Stimulated activated CD4-positive, alpha-beta T cell treated with anti-CD3 and anti-CD28 coated beads, TNF-alpha, amount 100 ng/mL, for 1 hour (primary cell): Measurements from ENCODE around the gene UBE2D3.

Experiments used
- DNase-seq, 3 donors: peaks; one replicate each; pipeline ENCODE4 v3.0.0-alpha.2; 2020; ENCODE audit warnings: low read depth in 3 of 3, low spot score in 1 of 3

The UBE2D3 gene

DNA sequence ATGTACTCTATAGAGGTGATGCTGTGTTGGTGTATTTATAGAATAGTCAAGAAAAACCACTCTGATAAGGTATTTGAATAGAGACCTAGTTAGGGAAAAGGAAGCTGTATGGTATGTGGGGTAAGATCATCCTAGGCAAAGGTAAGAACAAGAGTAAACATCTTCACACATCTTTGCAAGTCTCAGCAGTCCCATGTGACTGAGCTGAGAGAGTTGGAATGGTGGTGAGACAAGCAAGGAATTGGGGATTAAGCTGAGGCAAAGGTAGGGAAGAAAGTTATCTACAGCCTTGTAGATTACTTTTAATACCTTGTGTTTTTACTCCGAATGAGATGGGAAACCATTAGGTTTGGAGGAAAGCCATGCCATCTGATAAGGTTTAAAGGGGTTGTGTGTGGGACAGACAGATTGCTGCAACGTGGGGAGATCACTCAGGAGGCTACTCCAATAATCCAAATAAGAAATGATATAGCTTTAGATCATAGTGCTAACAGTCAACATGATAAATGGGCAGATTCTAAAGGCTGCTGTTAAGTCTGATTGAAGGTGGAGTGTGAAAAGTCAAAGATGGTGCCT is 34.9 kb downstream of the UBE2D3 start:
- no peak for DNase-seq

DNA sequence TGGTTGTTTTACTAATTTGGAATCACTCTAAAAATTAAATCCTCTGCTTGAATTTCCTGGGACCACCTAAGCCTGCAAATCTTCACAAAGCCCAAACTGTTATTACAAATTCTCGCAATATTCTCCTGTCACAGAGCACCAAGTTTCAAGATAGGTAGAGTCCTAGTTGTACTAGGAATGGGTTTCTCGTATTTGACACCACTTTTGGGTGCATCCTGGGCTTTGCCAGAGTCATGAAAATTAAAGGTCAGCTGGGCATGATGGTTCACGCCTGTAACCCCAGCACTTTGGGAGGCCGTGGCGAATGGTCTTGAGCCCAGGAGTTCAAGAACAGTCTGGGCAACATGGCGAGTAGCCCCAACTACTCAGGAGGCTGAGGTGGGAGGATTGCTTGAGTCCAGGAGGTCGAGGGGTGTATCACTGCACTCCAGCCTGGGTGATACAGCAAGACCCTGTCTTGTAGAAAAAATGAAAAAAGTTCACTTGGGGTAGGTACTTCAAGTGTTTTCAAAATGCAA is 36.0 kb downstream of the UBE2D3 start:
- no peak for DNase-seq

DNA sequence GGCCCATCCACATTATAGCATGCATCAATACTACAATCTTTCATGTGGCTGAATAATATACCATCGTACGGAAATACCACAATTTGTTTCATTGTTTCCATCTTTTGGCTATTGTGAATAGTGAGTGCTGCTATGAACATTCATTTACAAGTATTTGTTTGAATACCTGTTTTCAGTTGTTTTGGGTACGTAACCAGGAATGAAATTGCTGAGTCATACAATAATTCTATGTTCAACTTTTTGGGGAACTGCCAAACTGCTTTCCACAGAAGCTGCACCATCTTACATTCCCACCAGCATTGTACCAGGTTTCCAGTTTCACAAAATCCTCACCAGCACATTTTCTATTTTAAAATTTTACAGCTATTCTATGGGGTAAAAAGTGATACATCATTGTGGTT is 38.0 kb downstream of the UBE2D3 start:
- DNase-seq = no peak

DNA sequence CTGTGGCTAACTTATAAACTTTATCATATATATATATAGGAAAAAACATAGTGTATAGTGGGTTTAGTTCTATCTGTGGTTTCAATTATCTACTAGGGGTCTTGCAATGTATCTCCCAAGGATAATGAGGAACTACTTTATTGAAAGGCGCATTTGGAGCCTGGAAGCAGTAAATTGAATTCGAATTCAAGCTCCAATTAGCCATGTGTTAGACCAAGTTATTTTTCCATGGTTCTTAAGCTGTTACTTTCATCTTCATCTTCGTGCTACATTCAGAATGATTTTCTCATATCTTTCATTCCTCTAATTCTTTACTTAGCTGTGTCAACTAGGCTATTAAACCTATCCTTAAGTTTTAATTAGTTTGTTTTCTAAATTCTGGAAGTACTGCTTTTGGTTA is 39.4 kb downstream of the UBE2D3 start:
- DNase-seq = no peak

DNA sequence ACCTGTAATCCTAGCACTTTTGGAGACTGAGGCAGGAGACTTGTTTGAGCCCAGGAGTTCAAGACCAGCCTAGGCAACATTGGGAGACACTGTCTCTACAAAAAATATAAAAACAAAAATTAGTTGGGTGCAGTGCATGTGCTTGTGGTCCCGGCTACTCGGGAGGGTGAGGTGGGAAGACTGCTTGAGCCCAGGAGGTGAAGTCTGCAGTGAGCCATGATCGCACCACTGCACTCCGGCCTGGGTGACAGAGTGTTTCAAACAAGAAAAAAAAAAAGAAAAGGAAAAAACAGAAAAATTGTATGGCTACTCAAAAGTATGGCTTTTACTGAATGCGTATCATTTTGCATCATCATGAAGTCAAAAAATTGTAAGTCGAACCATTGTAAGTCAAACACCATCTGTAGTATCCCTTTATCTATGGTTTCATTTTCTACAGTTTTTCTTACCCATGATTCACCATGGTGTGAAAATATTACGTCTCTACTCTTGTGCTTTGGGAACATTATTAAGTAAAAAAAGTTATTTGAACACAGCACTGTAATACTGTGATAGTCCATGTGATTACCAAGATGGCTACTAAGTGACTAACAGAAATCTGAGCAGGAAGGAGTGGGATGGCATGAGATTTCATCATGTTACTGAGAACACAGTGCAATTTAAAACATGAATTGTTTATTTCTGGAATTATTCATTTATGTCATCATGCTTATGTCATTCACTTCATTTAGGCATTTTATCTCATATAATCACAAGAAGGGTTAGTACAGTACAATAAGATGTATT is 40.1 kb downstream of the UBE2D3 start:
- no peak for DNase-seq

DNA sequence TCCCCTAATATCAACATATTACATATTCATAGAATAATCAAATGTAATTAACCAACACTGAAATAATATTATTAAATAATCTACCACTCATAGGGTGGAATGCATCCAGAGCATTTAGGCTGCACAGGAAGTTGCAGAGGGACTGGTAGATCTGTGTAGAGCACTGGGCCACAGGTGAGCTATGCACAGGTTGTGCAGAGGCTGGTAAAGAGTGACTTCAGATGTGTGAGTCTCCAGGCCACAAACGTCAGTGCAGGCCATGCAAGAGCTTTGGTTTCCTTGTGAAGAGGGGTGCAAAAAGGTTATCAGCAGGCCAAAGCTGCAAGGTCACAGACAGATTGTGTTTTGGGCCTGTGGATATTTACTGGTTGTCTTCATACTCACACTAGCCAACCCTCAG is 41.1 kb downstream of the UBE2D3 start:
- no peak for DNase-seq

DNA sequence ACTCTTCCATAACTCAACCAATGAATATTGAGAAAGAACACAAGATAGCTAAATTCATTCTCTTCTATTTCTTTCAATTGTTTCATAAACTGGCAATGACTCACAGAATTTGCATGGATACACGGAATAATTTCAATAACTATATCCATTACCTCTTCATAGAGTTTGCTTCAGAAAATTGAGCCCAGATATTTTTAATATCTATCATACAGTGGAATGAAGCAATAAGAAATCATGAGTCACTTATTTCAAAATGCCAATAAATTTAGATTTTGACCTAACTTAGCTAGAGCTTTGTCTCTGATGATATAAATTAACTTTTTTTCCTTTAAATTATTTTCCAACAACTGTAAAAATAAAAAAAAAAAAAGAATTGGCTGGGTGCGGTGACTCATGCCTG is 44.3 kb downstream of the UBE2D3 start:
- DNase-seq = no peak

DNA sequence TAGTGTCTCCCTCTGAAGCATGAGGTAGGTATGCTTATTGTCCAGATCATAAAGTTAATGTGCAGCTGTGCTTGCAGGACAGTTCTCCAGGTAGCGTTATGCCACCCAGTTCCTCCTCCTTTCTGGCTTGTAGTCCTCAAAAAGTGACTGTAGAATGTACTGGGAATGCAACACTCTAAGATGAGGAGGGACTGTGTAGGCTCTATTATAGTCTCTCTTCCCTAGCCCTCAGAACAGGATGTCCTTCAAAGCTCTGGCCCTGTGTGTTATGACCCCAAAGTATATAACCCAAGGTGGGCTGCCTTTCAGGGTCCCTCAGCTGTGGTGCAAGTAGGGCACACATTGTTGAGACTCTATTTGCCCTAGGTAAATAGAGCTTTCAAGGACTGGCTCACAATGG is 45.8 kb downstream of the UBE2D3 start:
- no peak for DNase-seq

DNA sequence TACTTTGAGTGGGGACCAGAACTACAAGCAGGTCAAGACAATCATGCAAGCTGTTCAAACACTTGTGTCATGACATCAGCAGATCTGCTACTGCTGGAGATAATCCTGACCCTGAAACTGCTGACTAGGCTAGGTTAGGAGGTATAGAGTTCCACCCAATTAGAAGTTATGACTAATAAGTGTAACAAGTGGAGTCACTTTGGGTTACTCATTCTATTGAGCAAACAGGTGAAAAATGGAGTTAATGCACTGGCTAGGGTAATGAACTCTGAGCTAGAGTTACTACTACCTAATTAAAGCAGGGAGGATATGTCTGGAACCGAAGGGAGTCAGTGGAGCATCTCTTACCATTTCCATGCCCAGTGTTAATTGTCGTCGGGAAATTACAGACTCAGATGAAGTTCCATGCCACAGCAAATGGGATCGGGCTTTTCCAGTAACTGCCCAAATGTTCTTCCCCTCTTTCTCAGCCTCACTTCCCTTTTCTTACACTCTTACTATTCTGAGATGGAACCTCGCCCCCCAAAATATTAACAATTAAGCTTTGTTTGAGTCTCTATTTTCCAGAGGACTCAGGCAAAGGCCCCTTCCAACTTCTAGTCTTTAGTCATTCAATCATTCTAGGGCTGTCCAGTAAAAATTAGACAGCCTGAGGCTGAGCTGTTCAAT is 46.7 kb downstream of the UBE2D3 start:
- no peak for DNase-seq

DNA sequence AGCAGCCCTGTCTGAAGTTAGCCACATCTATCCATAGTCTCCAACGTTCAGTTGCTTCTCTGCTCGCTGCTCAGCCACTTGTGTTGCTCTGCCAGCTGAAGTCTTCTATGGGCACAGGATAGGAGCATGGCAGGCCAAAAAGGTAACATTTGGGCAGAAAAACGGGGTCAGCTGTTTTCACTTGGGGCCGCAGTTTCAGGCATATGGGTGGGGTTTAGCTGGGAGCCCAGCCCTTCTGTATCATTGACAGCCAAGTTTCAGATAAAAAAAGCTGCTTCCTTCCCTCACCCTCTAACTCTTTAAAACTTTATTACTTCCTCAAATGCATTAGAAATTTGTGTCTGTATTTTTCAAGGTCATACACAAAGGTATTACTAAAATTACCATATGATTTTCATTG is 48.1 kb downstream of the UBE2D3 start:
- DNase-seq = no peak

DNA sequence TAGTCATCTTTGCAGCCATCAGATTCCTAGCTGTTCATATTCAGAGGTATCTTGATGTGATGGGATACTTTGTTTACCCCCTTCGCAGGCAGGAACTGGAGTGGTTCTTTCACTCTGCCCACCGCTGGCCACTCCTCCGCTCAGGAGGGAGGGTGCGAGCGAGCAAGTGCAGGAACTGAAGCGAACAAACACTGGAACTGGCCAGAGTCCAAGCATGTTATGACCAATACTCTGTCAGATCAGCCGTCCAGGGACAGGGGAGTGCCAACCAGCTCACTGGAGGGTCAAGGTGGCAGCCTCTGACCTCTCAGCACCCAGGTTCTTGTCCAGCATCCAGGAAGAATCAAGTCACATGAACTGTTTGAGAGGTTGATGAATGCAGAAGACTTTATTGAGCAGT is 48.6 kb downstream of the UBE2D3 start:
- DNase-seq = no peak

DNA sequence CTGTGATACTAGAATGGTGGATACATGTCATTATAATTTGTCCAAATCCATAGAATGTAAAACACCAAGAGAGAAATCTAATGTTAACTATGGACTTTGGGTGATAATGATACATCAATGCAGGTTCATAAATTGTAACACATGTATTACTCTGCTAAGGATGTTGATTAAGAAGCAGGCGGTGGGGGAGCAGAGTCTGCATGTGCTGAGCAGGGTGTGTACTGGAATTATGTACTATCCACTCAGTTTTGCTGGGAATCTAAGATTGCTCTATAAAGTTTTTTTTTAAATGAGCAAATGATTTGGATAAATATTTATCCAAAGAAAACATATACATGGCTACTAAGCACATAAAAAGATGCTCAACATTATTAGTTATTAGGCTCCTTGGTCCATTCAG is 51.5 kb downstream of the UBE2D3 start:
- no peak for DNase-seq

DNA sequence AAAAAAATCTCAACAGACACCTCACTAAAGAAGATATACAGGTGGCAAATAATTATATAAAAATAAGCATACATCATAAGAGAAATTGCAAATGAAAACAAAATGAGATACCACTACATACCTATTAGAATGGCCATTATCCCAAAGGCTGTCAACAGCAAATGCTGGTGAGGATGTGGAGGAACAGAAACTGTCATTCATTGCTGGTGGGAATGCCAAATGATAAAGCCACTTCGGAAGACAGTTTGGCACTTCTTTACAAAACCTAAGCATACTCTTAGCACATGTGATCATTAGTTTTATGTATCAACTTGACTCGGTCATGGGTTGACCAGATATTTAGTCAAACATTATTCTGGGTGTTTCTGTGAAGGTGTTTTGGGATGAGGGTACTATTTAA is 53.1 kb downstream of the UBE2D3 start:
- no peak for DNase-seq

DNA sequence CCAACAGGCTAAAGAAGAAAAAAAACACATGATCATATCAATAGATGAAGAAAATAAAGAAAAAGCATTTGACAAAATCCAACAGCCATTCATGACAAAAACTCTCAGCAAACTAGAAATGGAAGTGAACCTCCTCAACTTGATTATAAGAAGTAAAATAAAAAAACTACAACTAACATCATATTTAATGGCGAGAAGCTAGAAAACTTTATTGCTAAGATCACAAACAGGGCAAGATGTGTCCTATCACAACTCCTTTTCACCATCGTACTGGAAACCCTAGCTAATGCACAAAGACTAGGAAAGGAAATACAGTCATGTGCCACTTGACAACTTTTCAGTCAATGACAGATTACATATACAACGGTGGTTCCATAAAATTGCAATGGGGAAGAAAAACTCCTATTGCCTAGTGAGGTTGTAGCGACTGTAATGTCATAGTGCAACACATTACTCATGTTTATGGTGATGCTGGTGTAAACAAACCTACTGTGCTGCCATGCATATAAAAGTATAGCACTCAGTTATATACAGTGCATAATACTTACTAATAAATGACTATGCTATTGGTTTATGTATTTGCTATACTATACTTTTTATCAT is 54.5 kb downstream of the UBE2D3 start:
- no peak for DNase-seq

DNA sequence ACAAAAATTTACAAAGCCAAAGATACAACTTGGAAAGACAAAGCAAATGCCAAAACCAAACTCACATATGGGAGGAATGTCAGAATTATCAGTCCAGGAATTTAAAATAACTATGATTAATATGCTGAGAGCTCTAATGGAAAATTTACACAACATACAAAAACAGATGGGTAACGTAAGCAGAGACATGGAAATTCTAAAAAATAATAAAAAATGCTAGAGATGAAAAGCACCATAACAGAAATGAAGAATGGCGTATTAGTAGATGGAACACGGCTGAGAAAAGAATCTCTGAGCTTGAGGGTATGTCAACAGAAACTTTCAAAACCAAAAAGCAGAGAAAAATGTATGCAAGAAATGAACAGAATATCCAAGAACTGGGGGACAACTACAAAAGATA is 62.5 kb downstream of the UBE2D3 start:
- DNase-seq = no peak

DNA sequence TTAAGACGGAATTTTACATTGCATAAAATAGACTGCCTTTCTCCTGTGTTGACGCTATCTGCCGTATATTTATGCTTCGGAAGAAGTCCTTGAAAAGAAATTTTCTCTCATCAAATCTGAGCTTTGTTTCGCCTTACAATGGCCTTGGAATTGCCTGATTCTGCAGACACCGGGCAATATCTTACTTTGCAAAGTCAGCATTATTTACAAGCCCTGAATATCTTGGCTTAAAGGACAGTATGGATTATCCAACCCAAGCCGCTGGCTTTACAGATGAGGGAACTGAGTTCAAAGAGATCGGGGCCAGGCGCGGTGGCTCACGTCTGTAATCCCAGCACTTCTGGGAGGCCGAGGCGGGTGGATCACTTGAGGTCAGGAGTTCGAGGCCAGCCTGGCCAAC is 65.4 kb downstream of the UBE2D3 start:
- DNase-seq = no peak

DNA sequence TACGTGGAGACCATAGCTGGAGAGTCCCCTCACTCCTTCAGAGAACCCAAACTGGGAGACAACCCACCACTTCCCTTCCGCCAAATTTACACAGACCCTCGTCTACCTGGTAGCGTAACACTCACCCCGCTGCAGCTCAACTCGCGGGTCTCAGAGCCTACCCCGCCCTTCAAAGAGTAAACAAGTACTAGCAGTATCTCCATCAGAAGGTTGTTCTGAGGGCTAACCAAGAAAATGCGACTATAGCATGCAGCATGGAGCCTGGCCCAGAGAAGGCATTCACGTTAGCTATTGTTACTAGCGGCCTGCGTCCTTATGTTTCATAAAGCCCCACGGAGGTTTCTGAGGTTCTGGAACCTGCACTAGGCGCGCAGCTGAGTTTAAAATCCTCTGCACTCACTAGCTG is 66.1 kb downstream of the UBE2D3 start:
- DNase-seq = no peak

DNA sequence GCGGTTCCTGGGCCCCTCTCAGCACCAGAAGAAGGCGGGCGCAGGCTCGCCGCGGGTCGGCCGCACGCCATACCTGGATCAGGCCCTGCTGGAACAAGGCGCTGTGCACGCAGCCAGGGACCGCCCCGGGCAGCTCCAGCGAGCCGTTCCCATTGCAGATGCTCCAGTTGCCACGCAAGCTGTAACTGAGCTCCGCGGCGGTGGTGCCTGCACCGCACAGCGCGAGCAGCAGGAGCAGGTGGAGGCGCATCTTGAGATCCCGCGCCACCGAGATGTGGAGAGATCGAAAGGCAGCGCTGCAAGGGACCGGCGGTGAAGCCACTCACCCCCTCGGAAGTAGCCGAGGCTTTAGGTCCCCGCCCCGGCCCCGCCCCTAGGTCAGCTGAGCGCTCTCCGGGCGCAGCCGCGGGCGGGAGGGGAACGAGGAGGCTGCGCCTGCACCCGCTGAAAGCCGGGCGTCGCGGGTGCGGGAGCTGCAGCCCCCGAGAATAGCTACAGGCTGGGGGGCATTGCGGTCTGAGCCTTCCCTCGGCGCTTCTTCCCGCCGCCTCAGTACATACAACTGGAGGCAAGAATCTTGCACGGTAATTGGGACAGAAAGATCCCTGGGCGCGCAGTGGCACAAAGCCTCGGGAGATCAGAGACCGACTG is 66.6 kb downstream of the UBE2D3 start, which contains the start of gene MANBA:
TSS of gene MANBA (minus strand) at position 324 of the 651 bp plus-strand sequence. CDS start at position 250, 74 bp downstream.
- DNase-seq = peak; percentile 47 to 75 (median 55)

DNA sequence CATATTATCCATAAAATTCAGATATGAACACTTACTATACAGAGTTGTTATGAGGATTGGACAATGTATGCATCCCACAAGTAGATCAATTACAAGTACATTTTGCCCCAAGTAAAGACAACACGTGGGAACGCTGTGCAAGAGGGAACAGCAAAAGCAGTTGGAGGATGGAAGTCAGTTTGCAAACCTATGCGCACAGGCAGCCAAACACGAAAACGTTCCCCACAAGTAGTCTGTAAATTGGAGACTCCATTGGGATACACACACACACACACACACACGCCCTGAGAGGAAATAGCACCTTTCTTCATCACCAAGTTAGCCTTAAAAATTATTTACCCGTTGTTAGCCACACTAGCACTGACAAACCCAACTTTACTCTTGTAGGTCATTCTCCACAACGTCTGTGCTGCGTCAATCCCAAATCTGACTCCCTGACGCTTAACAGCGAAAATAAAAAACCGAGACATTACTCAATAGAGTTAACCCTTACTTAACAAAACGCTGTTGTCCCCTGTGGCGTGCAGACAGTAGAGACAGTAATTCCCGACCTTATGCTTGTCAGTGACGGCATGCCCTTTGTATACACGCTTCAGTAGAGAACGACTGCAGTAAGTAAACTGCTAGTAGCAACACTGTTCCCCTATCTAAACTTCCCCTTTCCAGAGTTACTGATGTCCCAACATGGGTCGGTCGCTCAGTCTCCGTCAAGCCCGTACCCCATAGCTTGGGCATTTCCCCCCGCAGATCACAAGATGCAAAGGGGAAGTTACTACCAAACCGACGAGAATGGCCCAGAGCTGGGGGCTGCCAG is 67.3 kb downstream of the UBE2D3 start:
- DNase-seq = no peak
